Activated naive CD4-positive, alpha-beta T cell treated with anti-CD3 and anti-CD28 coated beads, Interleukin-2, amount 10 ng/mL, durations not matched to agents 7 days and 5 days (primary cell): Measurements from ENCODE around the gene LIPF.

Experiments used
- CTCF ChIA-PET: fragments of 350-600 bp; sonication (Branson Sonifier 250); formaldehyde crosslinking; loops from one replicate; lab custom pipeline; 2021; ENCODE audit warnings: antibody characterized with exemption; lab: Charles Lee
- DNase-seq: peaks from one replicate; pipeline ENCODE4 v3.0.0-alpha.2; 2020
- H3K27ac Mint-ChIP-seq: one replicate; pipeline ENCODE4 v1.8.0; 2021; ENCODE audit warnings: mild to moderate bottlenecking, moderate library complexity, mixed read lengths
- H3K27me3 Mint-ChIP-seq: one replicate; pipeline ENCODE4 v1.8.0; 2021; ENCODE audit warnings: mild to moderate bottlenecking, mixed read lengths
- H3K36me3 Mint-ChIP-seq: one replicate; pipeline ENCODE4 v1.8.0; 2021; ENCODE audit warnings: mixed read lengths
- H3K4me1 Mint-ChIP-seq: one replicate; pipeline ENCODE4 v1.8.0; 2021; ENCODE audit warnings: mixed read lengths
- H3K4me3 Mint-ChIP-seq: one replicate; pipeline ENCODE4 v1.8.0; 2021; ENCODE audit warnings: mild to moderate bottlenecking, moderate library complexity, mixed read lengths
- H3K9me3 Mint-ChIP-seq: one replicate; pipeline ENCODE4 v1.8.0; 2021; ENCODE audit warnings: mixed read lengths

The LIPF gene, protein sequence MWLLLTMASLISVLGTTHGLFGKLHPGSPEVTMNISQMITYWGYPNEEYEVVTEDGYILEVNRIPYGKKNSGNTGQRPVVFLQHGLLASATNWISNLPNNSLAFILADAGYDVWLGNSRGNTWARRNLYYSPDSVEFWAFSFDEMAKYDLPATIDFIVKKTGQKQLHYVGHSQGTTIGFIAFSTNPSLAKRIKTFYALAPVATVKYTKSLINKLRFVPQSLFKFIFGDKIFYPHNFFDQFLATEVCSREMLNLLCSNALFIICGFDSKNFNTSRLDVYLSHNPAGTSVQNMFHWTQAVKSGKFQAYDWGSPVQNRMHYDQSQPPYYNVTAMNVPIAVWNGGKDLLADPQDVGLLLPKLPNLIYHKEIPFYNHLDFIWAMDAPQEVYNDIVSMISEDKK

DNA sequence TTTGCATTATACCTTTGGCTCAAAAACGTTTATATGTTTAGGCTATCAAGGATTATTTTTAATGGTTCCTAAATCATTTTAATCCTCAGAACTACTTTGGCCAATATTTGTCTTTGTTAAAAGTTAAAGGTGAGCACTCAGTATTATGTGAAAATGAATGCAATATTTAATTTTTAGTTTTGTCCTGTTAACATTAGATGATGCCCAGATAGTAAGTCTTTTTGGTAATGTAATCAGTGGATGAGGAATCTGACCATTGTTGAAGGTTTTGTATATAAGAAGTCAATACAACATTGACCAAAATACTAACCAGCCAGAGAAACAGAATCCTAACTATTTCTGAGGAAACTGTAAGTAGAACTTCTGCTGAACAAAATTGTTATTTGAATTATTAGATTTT, at the start of gene LIPF:
TSS of gene LIPF (plus strand) at position 301 of the 400 bp plus-strand sequence. CDS start 2,856 bp downstream, outside the sequence.
- no peak within 1 kb of the TSS for H3K4me3 Mint-ChIP-seq

GRCh38 chr10:88616250-88616977, 47.8 kb upstream of the LIPF start:
- CTCF ChIA-PET = no interaction called here
- H3K4me3 Mint-ChIP-seq = no peak overlapping the region
- DNase-seq = no peak
- no peaks in the 10 kb centered on the region for H3K27me3 Mint-ChIP-seq
- no peaks in the 10 kb centered on the region for H3K4me1 Mint-ChIP-seq
- no peaks in the 10 kb centered on the region for H3K36me3 Mint-ChIP-seq
- H3K27ac Mint-ChIP-seq = no peak overlapping the region
- no peaks in the 10 kb centered on the region for H3K9me3 Mint-ChIP-seq

More for the DNA sequence above, at the start of gene LIPF:
- no peak for DNase-seq
- Mint-ChIP-seq H3K27me3 (peaks cover 4% of the 10 kb centered on the region), H3K4me1 (no peaks in the 10 kb centered on the region), H3K36me3 (no peaks in the 10 kb centered on the region), H3K9me3 (no peaks in the 10 kb centered on the region), H3K27ac (no peak within 1 kb of the TSS)
- CTCF ChIA-PET = no interaction called here

- no peaks in the 10 kb centered on the region for H3K36me3 Mint-ChIP-seq
- no peaks in the 10 kb centered on the region for H3K4me1 Mint-ChIP-seq
- peaks cover 4% of the 10 kb centered on the region for H3K27me3 Mint-ChIP-seq
- no peak for DNase-seq
- CTCF ChIA-PET = interaction anchor here (1.2 kb wide), 1 partner anchor 53 kb away, joined by 3 read pairs; no protein-coding TSS in a partner anchor
- H3K9me3 Mint-ChIP-seq = no peaks in the 10 kb centered on the region
- H3K27ac Mint-ChIP-seq = no peak overlapping the region
- H3K4me3 Mint-ChIP-seq = no peak overlapping the region
Measured at GRCh38 chr10:88617772-88618300, 46.4 kb upstream of the LIPF start.

- no peaks in the 10 kb centered on the region for H3K4me1 Mint-ChIP-seq
- peaks cover 4% of the 10 kb centered on the region for H3K27me3 Mint-ChIP-seq
- DNase-seq = no peak
- H3K27ac Mint-ChIP-seq = no peak overlapping the region
- CTCF ChIA-PET = no interaction called here
- H3K4me3 Mint-ChIP-seq = no peak overlapping the region
- no peaks in the 10 kb centered on the region for H3K36me3 Mint-ChIP-seq
- H3K9me3 Mint-ChIP-seq = no peaks in the 10 kb centered on the region
Measured at GRCh38 chr10:88618496-88618895, 45.7 kb upstream of the LIPF start.

DNA sequence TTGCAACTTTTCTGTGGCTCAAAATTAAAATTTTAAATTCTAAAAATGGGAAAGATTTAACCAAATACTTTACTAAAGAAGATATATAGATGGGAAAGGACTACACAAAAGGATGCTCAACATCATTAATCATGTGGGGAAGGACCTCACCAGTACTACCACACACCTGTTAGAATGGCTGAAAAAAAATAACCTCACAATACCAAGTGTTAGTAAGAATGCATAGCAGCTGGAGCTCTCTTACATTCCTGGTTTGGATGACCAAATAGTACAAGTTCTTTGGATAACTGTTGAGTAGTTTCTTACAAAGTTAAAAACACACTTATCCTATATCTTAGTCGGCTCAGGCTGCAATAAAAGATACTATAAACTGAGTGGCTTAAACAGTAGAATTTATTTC, 43.8 kb upstream of the LIPF start:
- no peak overlapping the region for H3K4me3 Mint-ChIP-seq
- CTCF ChIA-PET = no interaction called here
- no peaks in the 10 kb centered on the region for H3K4me1 Mint-ChIP-seq
- H3K27ac Mint-ChIP-seq = no peak overlapping the region
- H3K9me3 Mint-ChIP-seq = no peaks in the 10 kb centered on the region
- no peak for DNase-seq
- no peaks in the 10 kb centered on the region for H3K36me3 Mint-ChIP-seq
- H3K27me3 Mint-ChIP-seq = peaks cover 4% of the 10 kb centered on the region

GRCh38 chr10:88623835-88624234, 40.4 kb upstream of the LIPF start:
- Mint-ChIP-seq H3K4me1 (no peaks in the 10 kb centered on the region), H3K9me3 (peaks cover 1% of the 10 kb centered on the region), H3K36me3 (no peaks in the 10 kb centered on the region), H3K27ac (no peak overlapping the region), H3K27me3 (peaks cover 4% of the 10 kb centered on the region), H3K4me3 (no peak overlapping the region)
- CTCF ChIA-PET = no interaction called here
- no peak for DNase-seq

GRCh38 chr10:88624840-88625239, 39.4 kb upstream of the LIPF start:
- Mint-ChIP-seq H3K4me3 (no peak overlapping the region), H3K4me1 (no peaks in the 10 kb centered on the region), H3K27me3 (peaks cover 4% of the 10 kb centered on the region), H3K36me3 (no peaks in the 10 kb centered on the region), H3K9me3 (peaks cover 1% of the 10 kb centered on the region), H3K27ac (no peak overlapping the region)
- CTCF ChIA-PET = no interaction called here
- DNase-seq = no peak

GRCh38 chr10:88640186-88640585, 24.1 kb upstream of the LIPF start:
- no peak overlapping the region for H3K27ac Mint-ChIP-seq
- H3K27me3 Mint-ChIP-seq = peaks cover 10% of the 10 kb centered on the region
- no peak overlapping the region for H3K4me3 Mint-ChIP-seq
- no peaks in the 10 kb centered on the region for H3K36me3 Mint-ChIP-seq
- no peak for DNase-seq
- H3K9me3 Mint-ChIP-seq = no peaks in the 10 kb centered on the region
- CTCF ChIA-PET = no interaction called here
- H3K4me1 Mint-ChIP-seq = no peaks in the 10 kb centered on the region

- Mint-ChIP-seq H3K27me3 (peaks cover 13% of the 10 kb centered on the region), H3K4me3 (no peak overlapping the region), H3K4me1 (no peaks in the 10 kb centered on the region), H3K36me3 (no peaks in the 10 kb centered on the region), H3K9me3 (no peaks in the 10 kb centered on the region), H3K27ac (no peak overlapping the region)
- CTCF ChIA-PET = no interaction called here
- DNase-seq = no peak
Measured at GRCh38 chr10:88642209-88642608, 22.0 kb upstream of the LIPF start.

DNA sequence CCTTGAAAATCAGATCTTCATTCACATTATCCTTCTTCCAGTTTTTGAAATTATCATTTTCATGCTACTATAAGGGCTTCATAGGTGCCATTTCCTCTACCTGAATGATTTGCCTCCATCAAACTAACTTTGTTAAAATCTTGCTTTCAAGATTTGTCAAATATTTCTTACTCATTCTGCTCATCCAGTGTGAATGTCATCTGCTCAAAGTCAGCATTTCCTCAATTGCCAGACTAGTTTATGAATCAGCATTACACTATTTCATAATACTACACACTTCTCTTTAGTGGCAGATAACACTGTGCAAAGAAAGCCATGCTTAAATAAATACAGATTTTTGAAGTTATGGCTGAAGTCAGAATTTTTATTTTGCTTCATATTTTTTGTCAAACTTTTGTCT, 21.3 kb upstream of the LIPF start:
- H3K27me3 Mint-ChIP-seq = peaks cover 7% of the 10 kb centered on the region
- H3K36me3 Mint-ChIP-seq = no peaks in the 10 kb centered on the region
- H3K4me3 Mint-ChIP-seq = no peak overlapping the region
- no peak overlapping the region for H3K27ac Mint-ChIP-seq
- H3K9me3 Mint-ChIP-seq = no peaks in the 10 kb centered on the region
- CTCF ChIA-PET = no interaction called here
- DNase-seq = no peak
- H3K4me1 Mint-ChIP-seq = no peaks in the 10 kb centered on the region

- no peak overlapping the region for H3K27ac Mint-ChIP-seq
- DNase-seq = no peak
- no peaks in the 10 kb centered on the region for H3K36me3 Mint-ChIP-seq
- no peak overlapping the region for H3K4me3 Mint-ChIP-seq
- H3K4me1 Mint-ChIP-seq = no peaks in the 10 kb centered on the region
- H3K9me3 Mint-ChIP-seq = no peaks in the 10 kb centered on the region
- peaks cover 11% of the 10 kb centered on the region for H3K27me3 Mint-ChIP-seq
- CTCF ChIA-PET = no interaction called here
Measured at GRCh38 chr10:88647061-88647615, 17.1 kb upstream of the LIPF start.

DNA sequence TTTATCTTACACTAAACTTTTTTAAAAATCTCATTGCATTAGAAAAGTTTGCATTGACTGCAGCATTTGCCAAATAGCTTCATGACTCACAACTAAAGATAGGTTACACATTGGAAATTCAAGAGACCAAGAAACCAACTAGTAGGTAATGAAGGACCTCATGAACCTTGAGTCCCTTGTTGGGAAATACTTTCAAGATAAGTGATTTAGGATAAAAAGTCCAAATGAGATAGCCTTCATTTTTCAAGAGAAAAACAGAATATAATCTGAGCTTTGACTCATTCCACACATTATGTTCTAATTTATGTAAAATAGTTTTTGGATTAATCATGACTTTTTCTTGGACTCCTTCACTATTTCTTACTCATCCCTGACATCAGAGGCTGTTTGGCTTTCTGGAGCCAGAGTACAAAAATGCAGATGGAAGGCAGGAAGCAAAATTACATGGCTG, 13.1 kb upstream of the LIPF start:
- DNase-seq = no peak
- Mint-ChIP-seq H3K4me3 (no peak overlapping the region), H3K9me3 (no peaks in the 10 kb centered on the region), H3K4me1 (no peaks in the 10 kb centered on the region), H3K27ac (no peak overlapping the region), H3K27me3 (peaks cover 4% of the 10 kb centered on the region), H3K36me3 (no peaks in the 10 kb centered on the region)
- CTCF ChIA-PET = interaction anchor here (0.6 kb wide), 1 partner anchor 732 kb away, joined by 3 read pairs; no protein-coding TSS in a partner anchor

DNA sequence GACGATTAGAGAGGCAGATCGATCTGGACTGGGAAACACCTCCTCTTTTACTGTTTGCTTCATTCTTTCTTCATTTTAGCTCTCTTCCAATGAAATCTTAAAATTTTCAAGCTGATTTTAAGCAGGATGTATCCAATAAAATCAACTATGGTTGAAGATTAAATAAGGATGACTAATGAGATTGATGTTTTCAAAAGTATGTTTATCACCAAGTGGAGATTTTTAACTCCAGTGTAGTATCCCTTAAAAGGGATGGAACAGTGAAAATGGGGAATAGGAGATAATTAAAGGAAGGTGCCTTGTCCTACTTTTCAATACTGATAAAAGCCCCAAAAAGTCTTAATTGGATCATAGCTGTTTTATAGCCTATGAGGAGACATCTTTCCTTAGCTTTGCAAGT, 11.6 kb upstream of the LIPF start:
- no peaks in the 10 kb centered on the region for H3K36me3 Mint-ChIP-seq
- H3K4me3 Mint-ChIP-seq = no peak overlapping the region
- no peaks in the 10 kb centered on the region for H3K4me1 Mint-ChIP-seq
- no peak for DNase-seq
- CTCF ChIA-PET = no interaction called here
- no peak overlapping the region for H3K27ac Mint-ChIP-seq
- H3K9me3 Mint-ChIP-seq = no peaks in the 10 kb centered on the region
- H3K27me3 Mint-ChIP-seq = peaks cover 7% of the 10 kb centered on the region

- Mint-ChIP-seq H3K36me3 (no peaks in the 10 kb centered on the region), H3K27me3 (peaks cover 7% of the 10 kb centered on the region), H3K4me1 (no peaks in the 10 kb centered on the region), H3K9me3 (no peaks in the 10 kb centered on the region), H3K4me3 (no peak overlapping the region), H3K27ac (no peak overlapping the region)
- CTCF ChIA-PET = no interaction called here
- no peak for DNase-seq
Measured at GRCh38 chr10:88657901-88658300, 6.3 kb upstream of the LIPF start.
